Measurements from ENCODE around the gene BTK.
"Not testable (repeated sequence)": the region's sequence is repeated elsewhere in the genome, so short reads cannot be mapped to it uniquely, and the experiment has no call there.

The BTK gene

GRCh38 chrX:101334310-101334709 lies 51.7 kb downstream of the BTK start:
- DNase-seq: not testable (repeated sequence)

- not testable (repeated sequence) for DNase-seq
Observed at GRCh38 chrX:101326600-101326999, 59.4 kb downstream of the BTK start.

GRCh38 chrX:101303790-101304189 lies 82.2 kb downstream of the BTK start:
- no peak for DNase-seq
